B cell (primary cell): ENCODE results near the gene LGI2. TPM values are rescaled to one million over a fixed set of nuclear protein-coding genes. Genes with fewer than 3 reads are reported as not detected.

ENCODE experiments used
- ATAC-seq: fragments of 200-7000 bp; cut with Tn5 transposase; one replicate; pipeline ENCODE4 v1.10.0; 2021; ENCODE audit warnings: low read depth, mild to moderate bottlenecking, moderate number of reproducible peaks, moderate library complexity
- CTCF ChIA-PET: fragments of 350-600 bp; sonication (Branson Sonifier 250); formaldehyde crosslinking; loops from one replicate; lab custom pipeline; 2021; ENCODE audit warnings: antibody characterized with exemption, inconsistent platforms; lab: Charles Lee
- POLR2A ChIA-PET: fragments of 350-600 bp; sonication (Branson Sonifier 250); formaldehyde crosslinking; loops from one replicate; lab custom pipeline; 2021; ENCODE audit warnings: antibody characterized with exemption; lab: Charles Lee
- DNase-seq: peaks from one replicate; pipeline ENCODE4 v3.0.0; 2013
- H2AFZ ChIP-seq: 2 replicates; pipeline ENCODE4 v1.6.1; 2012; ENCODE audit warnings: mild to moderate bottlenecking, low read depth, low read length; ENCODE audit not compliant: insufficient read depth, poor library complexity, severe bottlenecking
- H3K27ac ChIP-seq, 2 donors: 1 replicate in 1 of 2; 2 replicates in 1 of 2; pipeline ENCODE4 v1.5.1; 2012 to 2013; ENCODE audit warnings: low read length in 2 of 2, mild to moderate bottlenecking in 2 of 2, moderate library complexity in 1 of 2
- H3K27me3 ChIP-seq, 4 experiments: fragments of 200-600 bp in 1 of 4; sonication (generic) in 1 of 4; replicated peaks in 1 of 4; 1 replicate in 2 of 4; 2 replicates in 2 of 4; pipeline versions ENCODE4 v1.6.1 to v1.7.0; 2013 to 2016; ENCODE audit warnings: low read length in 3 of 4, mild to moderate bottlenecking in 2 of 4, mixed read lengths in 1 of 4, moderate library complexity in 1 of 4; ENCODE audit not compliant: insufficient read depth in 4 of 4, control insufficient read depth in 3 of 4; ENCODE audit errors: control extremely low read depth in 1 of 4
- H3K36me3 ChIP-seq, 2 experiments: replicated peaks in 1 of 2; 1 replicate in 1 of 2; 2 replicates in 1 of 2; pipeline versions ENCODE4 v1.6.1 to v1.7.1; 2013; ENCODE audit warnings: low read length in 1 of 2; ENCODE audit not compliant: insufficient read depth in 2 of 2, control insufficient read depth in 1 of 2; ENCODE audit errors: control extremely low read depth in 1 of 2, extremely low read depth in 1 of 2
- H3K4me1 ChIP-seq, 2 donors: fragments of 200-600 bp in 1 of 2; sonication (generic) in 1 of 2; 1 replicate in 1 of 2; 2 replicates in 1 of 2; pipeline versions ENCODE4 v1.5.1 to v1.6.1; 2013 to 2017; ENCODE audit warnings: low read length in 2 of 2; ENCODE audit not compliant: control insufficient read depth in 2 of 2, insufficient read depth in 2 of 2
- H3K4me2 ChIP-seq: replicated peaks from 2 replicates; pipeline ENCODE3; 2012; ENCODE audit warnings: mild to moderate bottlenecking, low read depth, low read length; ENCODE audit not compliant: poor library complexity, severe bottlenecking
- H3K4me3 ChIP-seq, 5 experiments: fragments of 200-600 bp in 1 of 5; sonication (generic) in 1 of 5; 1 replicate in 3 of 5; 2 replicates in 2 of 5; pipeline versions ENCODE4 v1.5.1 to v1.7.0; 2011 to 2016; ENCODE audit warnings: low read length in 4 of 5, mild to moderate bottlenecking in 4 of 5, low read depth in 2 of 5, control low read depth in 1 of 5, moderate library complexity in 1 of 5; ENCODE audit not compliant: insufficient read depth in 1 of 5; ENCODE audit errors: control extremely low read depth in 1 of 5, extremely low read depth in 1 of 5
- H3K79me2 ChIP-seq: fragments of 200-600 bp; sonication (generic); one replicate; pipeline ENCODE4 v1.6.0; 2016; ENCODE audit warnings: low read length; ENCODE audit not compliant: control insufficient read depth, insufficient read depth
- H3K9ac ChIP-seq: fragments of 200-600 bp; sonication (generic); 2 replicates; pipeline ENCODE4 v1.6.1; 2017; ENCODE audit warnings: mild to moderate bottlenecking, low read length, moderate library complexity
- H3K9me3 ChIP-seq, 3 donors: one replicate each; pipeline versions ENCODE4 v1.6.1 to v1.7.1; 2013; ENCODE audit warnings: low read length in 2 of 3; ENCODE audit not compliant: control insufficient read depth in 2 of 3, insufficient read depth in 1 of 3; ENCODE audit errors: control extremely low read depth in 1 of 3
- H4K20me1 ChIP-seq: 2 replicates; pipeline ENCODE4 v1.6.0; 2012; ENCODE audit warnings: mild to moderate bottlenecking, low read length; ENCODE audit not compliant: insufficient read depth, control insufficient read depth, poor library complexity, severe bottlenecking
- H3K27ac Mint-ChIP-seq: one replicate; pipeline ENCODE4 v1.8.0; 2021; ENCODE audit warnings: mixed read lengths
- H3K27me3 Mint-ChIP-seq: one replicate; pipeline ENCODE4 v1.8.0; 2021; ENCODE audit warnings: mixed read lengths
- H3K4me1 Mint-ChIP-seq: one replicate; pipeline ENCODE4 v1.8.0; 2021; ENCODE audit warnings: mixed read lengths
- H3K4me3 Mint-ChIP-seq: one replicate; pipeline ENCODE4 v1.8.0; 2021; ENCODE audit warnings: mixed read lengths
- H3K9me3 Mint-ChIP-seq: one replicate; pipeline ENCODE4 v1.8.0; 2022; ENCODE audit warnings: mixed read lengths; ENCODE audit not compliant: insufficient read depth
- EZH2 ChIP-seq: IDR thresholded peaks from 2 replicates; pipeline ENCODE4 v1.6.1; 2012; ENCODE audit warnings: borderline replicate concordance, low read depth, mild to moderate bottlenecking, moderate library complexity, low read length; ENCODE audit not compliant: insufficient read depth, poor library complexity, severe bottlenecking
- WGBS: methylation state at CpG from one replicate; pipeline ENCODE4 v1.1.5; 2013; ENCODE audit warnings: missing lambda C conversion rate; ENCODE audit not compliant: insufficient coverage; 5-methylcytosine and 5-hydroxymethylcytosine counted together
- intact Hi-C: fragments of 100-400 bp; cut with micrococcal nuclease; formaldehyde crosslinking; loops from one replicate; pipeline ENCODE4 v1.10.0; 2022
- polyA minus RNA-seq: library from RNA; depleted of rRNA, polyadenylated mRNA; stranded (reverse); fragments of >200 nt; gene quantifications from 2 replicates; pipeline ENCODE4 v1.2.3, GENCODE V29; 2012
- polyA plus RNA-seq: library from polyadenylated mRNA; depleted of rRNA; stranded (reverse); fragments of >200 nt; gene quantifications from 2 replicates; pipeline ENCODE4 v1.2.3, GENCODE V29; 2012
- total RNA-seq, 2 donors: library from RNA; stranded (reverse); fragments of 120-200 nt in 1 of 2; gene quantifications; 1 replicate in 1 of 2; 2 replicates in 1 of 2; pipeline versions ENCODE4 v1.2.3 to v1.2.4, GENCODE V29; 2013 to 2022
- TF ChIP-seq, protein P1 (sequence below): fragments of 200-600 bp; IDR thresholded peaks from one replicate; pipeline ENCODE4 v1.8.0; 2022; ENCODE audit warnings: antibody characterized with exemption, mild to moderate bottlenecking

Gene LGI2
- total RNA-seq (not detected in 2 replicates), polyA plus RNA-seq (not detected in 2 replicates), polyA minus RNA-seq (not detected in 2 replicates)
- 0.16 TPM for total RNA-seq (2013)

DNA sequence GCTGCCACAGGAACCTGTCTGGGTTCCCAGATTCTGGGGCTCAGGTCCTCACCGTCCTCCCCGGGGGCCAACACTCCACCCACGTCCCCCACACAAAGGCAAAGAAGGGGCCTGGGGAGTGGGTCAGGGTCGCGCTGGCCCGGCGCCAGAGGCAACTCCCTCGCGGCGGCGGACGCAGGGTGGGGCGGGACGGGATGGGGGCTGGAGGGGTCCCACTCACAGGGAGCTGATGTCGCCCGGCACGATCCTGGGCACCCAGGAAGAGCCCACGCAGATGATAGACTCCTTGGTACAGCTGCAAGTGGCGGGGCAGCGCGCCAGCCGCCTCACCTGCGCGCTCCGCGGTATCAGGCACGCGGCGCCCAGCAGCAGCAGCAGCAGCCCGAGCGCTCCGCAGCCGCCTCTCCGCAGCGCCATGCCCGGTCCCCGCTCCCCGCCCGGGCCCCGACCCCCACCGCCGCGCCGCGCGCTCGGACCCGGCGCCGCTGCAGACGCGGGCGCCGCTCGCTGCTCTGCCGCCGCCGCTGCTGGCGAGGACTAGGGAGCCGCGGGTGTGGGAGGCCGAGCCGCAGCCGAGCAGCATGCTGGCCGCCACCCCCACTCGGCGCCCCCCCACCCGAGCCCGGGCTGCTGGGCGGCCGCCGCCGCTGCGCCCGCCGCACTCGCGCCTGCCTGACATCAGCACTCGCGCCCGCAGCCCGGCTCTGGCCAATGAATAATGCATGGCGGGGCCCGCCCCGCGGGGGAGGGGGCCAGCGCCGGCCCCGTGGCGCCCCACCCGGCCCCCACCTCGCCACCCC, at the start of gene LGI2:
Gene LGI2 (minus strand): TSS at position 670 of the 800 bp plus-strand sequence. CDS start 253 bp downstream, at position 417.
- Histone ChIP-seq H3K4me1 (peaks cover 0 to 6% of the 10 kb centered on the region in 2 donors), H3K79me2 (no peaks in the 10 kb centered on the region), H3K9me3 (peaks cover 0 to 2% (median 0%) of the 10 kb centered on the region in 3 donors), H3K27ac (no peak within 1 kb of the TSS), H3K4me3 (no peak within 1 kb of the TSS), H3K4me2 (peak within 1 kb of the TSS; percentile 28), H4K20me1 (no peaks in the 10 kb centered on the region), H3K27me3 (peaks cover 0 to 40% (median 18%) of the 10 kb centered on the region in 4 experiments), H3K9ac (no peak within 1 kb of the TSS), H2AFZ (no peak within 1 kb of the TSS), H3K36me3 (no peaks in the 10 kb centered on the region)
- WGBS = 7% methylated on average over 87 of the region's 92 CpGs
- Mint-ChIP-seq H3K4me3 (peak within 1 kb of the TSS; percentile 44), H3K27ac (no peak within 1 kb of the TSS), H3K9me3 (peaks cover 3% of the 10 kb centered on the region), H3K27me3 (peaks cover 58% of the 10 kb centered on the region), H3K4me1 (peaks cover 5% of the 10 kb centered on the region)
- CTCF ChIA-PET = no interaction called here
- TF ChIP-seq, protein P1, sequence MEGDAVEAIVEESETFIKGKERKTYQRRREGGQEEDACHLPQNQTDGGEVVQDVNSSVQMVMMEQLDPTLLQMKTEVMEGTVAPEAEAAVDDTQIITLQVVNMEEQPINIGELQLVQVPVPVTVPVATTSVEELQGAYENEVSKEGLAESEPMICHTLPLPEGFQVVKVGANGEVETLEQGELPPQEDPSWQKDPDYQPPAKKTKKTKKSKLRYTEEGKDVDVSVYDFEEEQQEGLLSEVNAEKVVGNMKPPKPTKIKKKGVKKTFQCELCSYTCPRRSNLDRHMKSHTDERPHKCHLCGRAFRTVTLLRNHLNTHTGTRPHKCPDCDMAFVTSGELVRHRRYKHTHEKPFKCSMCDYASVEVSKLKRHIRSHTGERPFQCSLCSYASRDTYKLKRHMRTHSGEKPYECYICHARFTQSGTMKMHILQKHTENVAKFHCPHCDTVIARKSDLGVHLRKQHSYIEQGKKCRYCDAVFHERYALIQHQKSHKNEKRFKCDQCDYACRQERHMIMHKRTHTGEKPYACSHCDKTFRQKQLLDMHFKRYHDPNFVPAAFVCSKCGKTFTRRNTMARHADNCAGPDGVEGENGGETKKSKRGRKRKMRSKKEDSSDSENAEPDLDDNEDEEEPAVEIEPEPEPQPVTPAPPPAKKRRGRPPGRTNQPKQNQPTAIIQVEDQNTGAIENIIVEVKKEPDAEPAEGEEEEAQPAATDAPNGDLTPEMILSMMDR = no peak
- TF ChIP-seq EZH2 = no peak
- ATAC-seq (no peak), DNase-seq (no peak)
- POLR2A ChIA-PET = no interaction called here
- intact Hi-C loops = no loop called here

GRCh38 chr4:25078523-25078922, 47.8 kb upstream of the LGI2 start:
- ChIA-PET POLR2A (no interaction called here), CTCF (no interaction called here)
- TF ChIP-seq EZH2 = no peak
- TF ChIP-seq, protein P1 = no peak
- no peak for DNase-seq
- intact Hi-C loops = no loop called here
- H3K4me3 ChIP-seq = no peak overlapping the region
- no peak overlapping the region for H3K9ac ChIP-seq
- no peak for ATAC-seq
- H3K27ac ChIP-seq = no peak overlapping the region
- H3K4me2 ChIP-seq = no peak overlapping the region
- H3K4me1 ChIP-seq = no peaks in the 10 kb centered on the region
- peaks cover 3% of the 10 kb centered on the region for H3K9me3 Mint-ChIP-seq
- H3K79me2 ChIP-seq = no peaks in the 10 kb centered on the region
- no peaks in the 10 kb centered on the region for H3K36me3 ChIP-seq
- H2AFZ ChIP-seq = no peak overlapping the region
- H3K27me3 Mint-ChIP-seq = peaks cover 36% of the 10 kb centered on the region
- no peaks in the 10 kb centered on the region for H3K4me1 Mint-ChIP-seq
- 86% methylated on average over 2 of the region's 4 CpGs for WGBS
- no peak overlapping the region for H3K27ac Mint-ChIP-seq
- H3K27me3 ChIP-seq = no peaks in the 10 kb centered on the region
- no peaks in the 10 kb centered on the region for H3K9me3 ChIP-seq
- no peaks in the 10 kb centered on the region for H4K20me1 ChIP-seq
- H3K4me3 Mint-ChIP-seq = no peak overlapping the region
